Measurements from ENCODE around the gene NLRP11.
"Not testable (repeated sequence)": the region's sequence is repeated elsewhere in the genome, so short reads cannot be mapped to it uniquely, and the experiment has no call there.

The NLRP11 gene

GRCh38 chr19:55778331-55778730 lies 53.5 kb downstream of the NLRP11 start:
- no peaks in the 10 kb centered on the region for H3K27me3 ChIP-seq (replicated peaks; ENCODE audit: control insufficient read depth, insufficient read depth, low read length)
- no peaks in the 10 kb centered on the region for H3K4me1 ChIP-seq (ENCODE audit: control insufficient read depth, insufficient read depth, low read length)
- H3K4me3 ChIP-seq (ENCODE audit: low read length) = no peak overlapping the region
- no peaks in the 10 kb centered on the region for H3K36me3 ChIP-seq (ENCODE audit: control insufficient read depth, insufficient read depth, low read length, severe bottlenecking)
- no peak overlapping the region for H3K9ac ChIP-seq (ENCODE audit: low read length)
- DNase-seq (ENCODE audit: low read depth) = no peak
- no peaks in the 10 kb centered on the region for H3K9me3 ChIP-seq (ENCODE audit: control insufficient read depth, low read length)

GRCh38 chr19:55777528-55777927 lies 54.3 kb downstream of the NLRP11 start:
- Histone ChIP-seq H3K36me3 (ENCODE audit: control insufficient read depth, insufficient read depth, low read length, severe bottlenecking) (no peaks in the 10 kb centered on the region), H3K9me3 (ENCODE audit: control insufficient read depth, low read length) (no peaks in the 10 kb centered on the region), H3K27me3 (replicated peaks; ENCODE audit: control insufficient read depth, insufficient read depth, low read length) (no peaks in the 10 kb centered on the region), H3K4me3 (ENCODE audit: low read length) (no peak overlapping the region), H3K9ac (ENCODE audit: low read length) (no peak overlapping the region), H3K4me1 (ENCODE audit: control insufficient read depth, insufficient read depth, low read length) (no peaks in the 10 kb centered on the region)
- no peak for DNase-seq (ENCODE audit: low read depth)

- not testable (repeated sequence) for DNase-seq (ENCODE audit: low read depth); H3K27me3 ChIP-seq (replicated peaks; ENCODE audit: control insufficient read depth, insufficient read depth, low read length); H3K9ac ChIP-seq (ENCODE audit: low read length); H3K4me3 ChIP-seq (ENCODE audit: low read length); H3K9me3 ChIP-seq (ENCODE audit: control insufficient read depth, low read length); H3K4me1 ChIP-seq (ENCODE audit: control insufficient read depth, insufficient read depth, low read length); H3K36me3 ChIP-seq (ENCODE audit: control insufficient read depth, insufficient read depth, low read length, severe bottlenecking)
Measured at GRCh38 chr19:55769632-55770031, 62.2 kb downstream of the NLRP11 start.

GRCh38 chr19:55768818-55769217 lies 63.0 kb downstream of the NLRP11 start, which contains the start of gene RFPL4AL1:
RFPL4AL1 (plus strand) TSS chr19:55769118; CDS start chr19:55771805, 2,687 bp downstream.
- H3K9me3 ChIP-seq (ENCODE audit: control insufficient read depth, low read length); H3K27me3 ChIP-seq (replicated peaks; ENCODE audit: control insufficient read depth, insufficient read depth, low read length); DNase-seq (ENCODE audit: low read depth); H3K4me1 ChIP-seq (ENCODE audit: control insufficient read depth, insufficient read depth, low read length); H3K36me3 ChIP-seq (ENCODE audit: control insufficient read depth, insufficient read depth, low read length, severe bottlenecking); H3K9ac ChIP-seq (ENCODE audit: low read length); H3K4me3 ChIP-seq (ENCODE audit: low read length): not testable (repeated sequence)

GRCh38 chr19:55766466-55766865 lies 65.3 kb downstream of the NLRP11 start:
- no peaks in the 10 kb centered on the region for H3K27me3 ChIP-seq (replicated peaks; ENCODE audit: control insufficient read depth, insufficient read depth, low read length)
- H3K4me1 ChIP-seq (ENCODE audit: control insufficient read depth, insufficient read depth, low read length) = no peaks in the 10 kb centered on the region
- H3K9me3 ChIP-seq (ENCODE audit: control insufficient read depth, low read length) = peaks cover 9% of the 10 kb centered on the region
- no peak for DNase-seq (ENCODE audit: low read depth)
- no peaks in the 10 kb centered on the region for H3K36me3 ChIP-seq (ENCODE audit: control insufficient read depth, insufficient read depth, low read length, severe bottlenecking)
- no peak overlapping the region for H3K9ac ChIP-seq (ENCODE audit: low read length)
- no peak overlapping the region for H3K4me3 ChIP-seq (ENCODE audit: low read length)

- not testable (repeated sequence) for H3K36me3 ChIP-seq (ENCODE audit: control insufficient read depth, insufficient read depth, low read length, severe bottlenecking); H3K9ac ChIP-seq (ENCODE audit: low read length); H3K27me3 ChIP-seq (replicated peaks; ENCODE audit: control insufficient read depth, insufficient read depth, low read length); H3K4me3 ChIP-seq (ENCODE audit: low read length); DNase-seq (ENCODE audit: low read depth); H3K4me1 ChIP-seq (ENCODE audit: control insufficient read depth, insufficient read depth, low read length); H3K9me3 ChIP-seq (ENCODE audit: control insufficient read depth, low read length)
Measured at GRCh38 chr19:55758797-55759196, 73.0 kb downstream of the NLRP11 start, which contains the start of gene RFPL4A. RFPL4A (plus strand) TSS chr19:55759097; CDS start chr19:55761801, 2,704 bp downstream.

- not testable (repeated sequence) for H3K4me1 ChIP-seq (ENCODE audit: control insufficient read depth, insufficient read depth, low read length); H3K9ac ChIP-seq (ENCODE audit: low read length); H3K9me3 ChIP-seq (ENCODE audit: control insufficient read depth, low read length); H3K4me3 ChIP-seq (ENCODE audit: low read length); H3K36me3 ChIP-seq (ENCODE audit: control insufficient read depth, insufficient read depth, low read length, severe bottlenecking); H3K27me3 ChIP-seq (replicated peaks; ENCODE audit: control insufficient read depth, insufficient read depth, low read length); DNase-seq (ENCODE audit: low read depth)
Measured at GRCh38 chr19:55756808-55757207, 75.0 kb downstream of the NLRP11 start.

GRCh38 chr19:55753401-55753800 lies 78.4 kb downstream of the NLRP11 start:
- no peak overlapping the region for H3K4me3 ChIP-seq (ENCODE audit: low read length)
- no peaks in the 10 kb centered on the region for H3K36me3 ChIP-seq (ENCODE audit: control insufficient read depth, insufficient read depth, low read length, severe bottlenecking)
- DNase-seq (ENCODE audit: low read depth) = no peak
- H3K9ac ChIP-seq (ENCODE audit: low read length) = no peak overlapping the region
- H3K27me3 ChIP-seq (replicated peaks; ENCODE audit: control insufficient read depth, insufficient read depth, low read length) = no peaks in the 10 kb centered on the region
- no peaks in the 10 kb centered on the region for H3K4me1 ChIP-seq (ENCODE audit: control insufficient read depth, insufficient read depth, low read length)
- no peaks in the 10 kb centered on the region for H3K9me3 ChIP-seq (ENCODE audit: control insufficient read depth, low read length)

- Histone ChIP-seq H3K9me3 (ENCODE audit: control insufficient read depth, low read length) (no peaks in the 10 kb centered on the region), H3K4me1 (ENCODE audit: control insufficient read depth, insufficient read depth, low read length) (no peaks in the 10 kb centered on the region), H3K4me3 (ENCODE audit: low read length) (no peak overlapping the region), H3K36me3 (ENCODE audit: control insufficient read depth, insufficient read depth, low read length, severe bottlenecking) (no peaks in the 10 kb centered on the region), H3K9ac (ENCODE audit: low read length) (no peak overlapping the region), H3K27me3 (replicated peaks; ENCODE audit: control insufficient read depth, insufficient read depth, low read length) (no peaks in the 10 kb centered on the region)
- no peak for DNase-seq (ENCODE audit: low read depth)
Measured at GRCh38 chr19:55750715-55751114, 81.1 kb downstream of the NLRP11 start.

- no peak for DNase-seq (ENCODE audit: low read depth)
- Histone ChIP-seq H3K36me3 (ENCODE audit: control insufficient read depth, insufficient read depth, low read length, severe bottlenecking) (no peaks in the 10 kb centered on the region), H3K27me3 (replicated peaks; ENCODE audit: control insufficient read depth, insufficient read depth, low read length) (no peaks in the 10 kb centered on the region), H3K4me3 (ENCODE audit: low read length) (no peak within 1 kb of the TSS), H3K9me3 (ENCODE audit: control insufficient read depth, low read length) (no peaks in the 10 kb centered on the region), H3K4me1 (ENCODE audit: control insufficient read depth, insufficient read depth, low read length) (no peaks in the 10 kb centered on the region), H3K9ac (ENCODE audit: low read length) (no peak within 1 kb of the TSS)
Measured at GRCh38 chr19:55738302-55738701, 93.5 kb downstream of the NLRP11 start, which contains the start of gene NLRP9. NLRP9 (minus strand) TSS chr19:55738402; CDS start chr19:55738374, 28 bp downstream.

Measured in adipocyte (in vitro differentiated cells).